GM04504 (cell line): ENCODE data around the gene GSX2.
"Not testable (repeated sequence)": the region's sequence is repeated elsewhere in the genome, so short reads cannot be mapped to it uniquely, and the experiment has no call there.

Source experiments
- DNase-seq: peaks from one replicate; pipeline ENCODE4 v3.0.0-alpha.2; 2012; ENCODE audit warnings: low read depth

The GSX2 gene

GRCh38 chr4:54099748-54100574 lies at the start of gene GSX2:
GSX2 (plus strand) TSS chr4:54100163; CDS start chr4:54100345, 182 bp downstream.
- DNase-seq, result no peak

DNA sequence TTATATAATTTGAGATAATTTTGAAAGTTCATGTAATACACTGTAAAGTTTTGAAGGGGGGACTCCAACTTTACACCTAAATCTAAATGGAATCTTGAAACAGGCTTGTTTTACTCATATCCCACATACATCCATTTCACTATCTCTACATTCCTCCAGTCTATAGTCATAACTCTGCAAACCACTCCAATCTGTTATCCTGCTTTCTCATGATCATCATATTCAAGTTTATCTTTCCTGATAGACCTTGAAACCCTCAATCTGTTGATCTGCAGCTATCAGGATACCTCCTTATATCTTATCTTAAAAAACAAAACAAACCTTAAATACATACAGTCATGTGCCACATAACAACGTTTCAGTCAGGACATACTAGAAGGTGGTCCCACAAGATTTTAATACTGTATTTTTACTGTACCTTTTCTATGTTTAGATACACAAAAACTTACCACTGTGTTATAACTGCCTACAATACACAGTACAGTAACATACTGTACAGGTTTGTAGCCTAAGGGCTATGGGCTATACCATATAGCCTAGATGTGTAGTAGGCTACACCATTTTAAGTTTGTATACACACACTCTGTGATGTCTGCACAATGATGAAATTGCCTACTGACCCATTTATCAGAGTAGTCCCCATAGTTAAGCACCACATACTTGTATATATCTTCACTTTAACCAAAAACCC lies 49.6 kb upstream of the GSX2 start:
- no peak for DNase-seq

DNA sequence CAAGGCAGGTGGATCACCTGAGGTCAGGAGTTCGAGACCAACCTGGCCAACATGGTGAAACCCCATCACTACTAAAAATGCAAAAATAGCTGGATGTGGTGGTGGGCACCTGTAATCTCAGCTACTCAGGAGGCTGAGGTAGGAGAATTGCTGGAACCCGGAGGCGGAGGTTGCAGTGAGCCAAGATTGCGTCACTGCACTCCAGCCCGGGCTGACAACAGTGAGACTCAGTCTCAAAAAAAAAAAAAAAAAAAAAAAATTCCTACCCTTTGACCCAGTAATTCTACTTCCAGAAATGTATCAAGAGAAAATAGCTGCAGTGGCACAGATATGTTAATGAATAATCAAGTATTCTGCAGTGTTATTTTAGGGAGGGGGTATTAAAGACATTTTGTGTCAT lies 46.6 kb upstream of the GSX2 start:
- not testable (repeated sequence) for DNase-seq

GRCh38 chr4:54054501-54054900 lies 45.5 kb upstream of the GSX2 start:
- DNase-seq, result no peak

DNA sequence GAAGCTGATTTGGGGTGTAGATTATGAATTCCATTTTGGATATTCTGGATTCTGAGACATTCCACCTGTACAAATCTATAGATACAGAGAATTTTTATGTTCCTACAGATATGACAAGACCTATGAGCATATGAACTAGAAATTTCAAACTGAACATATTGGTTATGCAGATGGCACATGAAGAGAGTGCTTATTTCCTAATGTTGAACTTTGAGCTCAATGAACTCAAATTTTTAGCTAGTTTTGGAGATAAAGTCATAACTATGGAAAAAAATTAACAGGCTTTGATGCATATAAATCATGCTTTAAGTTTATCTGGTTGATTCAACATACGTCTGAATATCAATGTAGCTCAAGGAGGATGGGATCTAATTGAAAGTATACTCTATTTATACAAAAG lies 44.5 kb upstream of the GSX2 start:
- no peak for DNase-seq

DNA sequence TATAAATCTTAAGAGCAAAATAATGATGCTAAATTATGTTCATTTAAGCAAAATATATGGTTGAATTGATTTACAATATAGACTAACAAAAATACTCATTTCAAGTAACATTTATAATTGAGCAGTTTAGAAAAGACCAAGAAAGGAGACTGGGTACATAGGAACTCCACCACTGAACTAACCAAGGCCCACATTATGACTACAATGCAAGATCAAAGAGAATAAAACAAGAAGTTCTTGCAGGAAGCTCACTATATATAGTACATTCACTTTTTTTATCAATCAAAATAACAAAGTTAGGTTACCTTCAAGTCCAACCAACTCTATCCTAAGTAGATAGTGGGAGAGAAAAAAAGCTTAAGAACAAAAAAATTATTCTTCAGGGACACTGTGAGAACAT lies 43.6 kb upstream of the GSX2 start:
- no peak for DNase-seq

DNA sequence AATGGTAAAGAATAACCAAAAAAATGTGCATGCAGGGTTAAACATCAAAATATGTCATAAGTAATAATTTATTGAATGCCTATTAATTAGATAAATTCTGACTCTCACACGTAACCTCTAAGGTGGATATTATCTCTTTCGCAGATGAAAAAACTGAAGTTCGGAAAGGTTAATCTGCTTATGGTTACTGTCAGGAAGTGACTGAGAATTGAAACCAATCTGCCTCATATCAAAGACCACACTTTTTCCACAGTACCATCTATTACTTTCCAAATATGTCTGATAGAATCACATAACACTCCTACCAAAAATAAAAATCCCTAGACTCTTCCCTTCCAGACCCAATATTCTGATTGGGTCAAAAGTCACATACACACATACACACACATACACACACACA lies 41.8 kb upstream of the GSX2 start:
- DNase-seq, result no peak

GRCh38 chr4:54060116-54060515 lies 39.8 kb upstream of the GSX2 start:
- no peak for DNase-seq

- DNase-seq, result no peak
These were observed 38.9 kb upstream of the GSX2 start for GRCh38 chr4:54061067-54061466.

DNA sequence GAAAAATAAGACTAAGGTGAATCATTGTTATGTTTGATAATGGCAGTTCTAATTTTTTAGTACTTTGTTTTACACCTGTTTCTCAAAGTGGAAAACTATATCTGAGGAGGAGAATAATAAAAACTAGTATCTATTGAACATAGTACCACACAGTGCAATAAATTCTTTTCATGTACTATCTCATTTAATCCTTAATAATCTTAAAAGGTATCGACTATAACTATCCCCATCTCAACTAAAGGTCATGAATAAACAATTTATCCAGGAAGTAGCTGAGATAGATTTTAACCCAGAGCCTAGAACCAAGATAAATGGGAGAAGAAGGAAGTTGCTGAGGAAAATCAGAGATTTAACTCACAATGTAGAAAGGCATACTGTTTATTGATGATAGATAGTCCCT lies 38.1 kb upstream of the GSX2 start:
- no peak for DNase-seq

GRCh38 chr4:54062392-54062791 lies 37.6 kb upstream of the GSX2 start:
- DNase-seq, result no peak

- DNase-seq, result no peak
These were observed 36.7 kb upstream of the GSX2 start for GRCh38 chr4:54063229-54063628.

- DNase-seq, result no peak
These were observed 36.1 kb upstream of the GSX2 start for GRCh38 chr4:54063737-54064316.

GRCh38 chr4:54064317-54065111 lies 35.4 kb upstream of the GSX2 start, which contains the start of gene CHIC2:
CHIC2 (minus strand) TSS chr4:54064605; CDS start chr4:54064300, 305 bp downstream.
- DNase-seq, result peak; percentile 86

- DNase-seq, result no peak
These were observed 34.5 kb upstream of the GSX2 start for GRCh38 chr4:54065282-54066087.

DNA sequence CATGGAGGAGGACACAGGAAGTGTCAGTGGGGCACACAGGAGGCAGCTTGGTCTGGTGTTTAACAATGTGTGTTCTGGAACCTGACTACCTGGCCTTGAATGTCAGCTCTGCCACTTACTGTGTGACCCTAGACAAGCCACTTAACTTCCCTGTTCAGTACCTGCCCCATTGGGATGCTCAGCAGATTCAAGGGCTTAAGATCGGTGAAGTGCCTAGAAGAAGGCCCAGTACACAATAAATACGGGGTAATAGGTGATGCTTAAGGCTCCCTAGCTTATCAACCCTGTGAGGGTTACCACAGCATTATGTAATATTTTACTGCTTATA lies 33.9 kb upstream of the GSX2 start:
- DNase-seq, result no peak

- DNase-seq, result no peak
These were observed 33.2 kb upstream of the GSX2 start for GRCh38 chr4:54066718-54067129.

DNA sequence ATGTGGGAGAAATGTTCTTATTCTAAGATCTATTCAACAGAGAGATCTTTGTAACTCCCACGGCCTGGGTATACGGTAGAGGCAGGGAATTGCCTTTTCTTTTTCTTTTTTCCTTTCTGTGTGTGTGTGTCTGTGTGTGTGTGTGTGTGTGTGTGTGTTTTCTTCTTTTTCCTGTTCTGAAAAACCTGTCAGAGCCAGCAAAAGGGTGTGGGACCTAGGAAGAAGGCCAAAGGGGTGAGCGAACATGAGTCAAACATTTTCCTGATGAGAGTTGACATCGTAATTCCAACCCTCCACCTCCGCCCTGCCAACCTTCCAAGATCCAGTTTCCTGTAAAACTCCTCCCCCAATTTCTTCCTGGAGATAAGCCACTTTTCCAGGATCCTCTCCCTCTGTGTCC lies 32.8 kb upstream of the GSX2 start:
- DNase-seq, result peak; percentile 68

DNA sequence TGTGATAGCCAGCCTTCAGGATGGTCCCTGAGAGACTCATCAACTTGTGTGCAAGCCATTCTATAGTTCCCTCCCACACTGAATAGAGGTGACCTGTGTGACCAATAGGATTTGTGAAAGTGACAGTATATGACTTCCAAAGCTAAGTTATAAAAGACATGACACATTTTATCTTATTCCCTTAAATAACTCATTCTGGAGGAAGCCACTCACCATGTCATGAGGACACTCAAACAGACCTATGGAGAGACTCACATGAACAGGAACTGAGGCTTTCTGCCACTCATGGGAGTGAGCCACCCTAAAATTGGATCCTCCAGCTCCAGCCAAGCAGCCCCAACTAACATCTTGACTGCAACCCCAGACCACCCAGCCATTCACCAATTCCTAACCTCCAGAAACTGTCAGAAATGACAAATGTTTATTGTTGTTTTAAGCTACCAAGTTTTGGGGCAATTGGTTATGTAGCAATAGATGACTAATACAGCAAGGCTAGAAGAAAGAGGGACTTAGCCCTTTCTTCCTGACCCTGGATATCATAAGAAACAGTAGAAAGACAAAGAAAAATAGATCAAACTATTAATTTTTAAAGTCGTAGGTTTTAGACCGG lies 26.6 kb upstream of the GSX2 start:
- DNase-seq, result no peak

DNA sequence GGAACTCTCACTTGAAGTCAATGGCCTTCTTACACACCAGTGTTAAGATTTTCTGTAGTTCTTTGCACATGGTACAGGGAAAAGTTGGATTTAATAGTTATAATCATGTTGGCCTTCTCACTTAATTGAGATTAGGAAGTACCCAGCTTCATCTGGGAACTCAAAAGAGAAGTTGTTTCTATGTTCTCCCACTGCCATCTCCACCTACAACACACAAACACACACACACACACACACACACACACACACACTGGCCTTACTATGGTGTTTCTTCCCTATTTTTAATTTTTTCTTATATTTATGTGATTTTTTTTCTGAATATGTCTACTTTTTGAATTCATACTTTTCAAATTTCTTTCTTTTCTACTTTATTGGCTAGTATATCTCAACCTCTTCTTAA lies 25.6 kb upstream of the GSX2 start:
- DNase-seq, result no peak

GRCh38 chr4:54076673-54077072 lies 23.3 kb upstream of the GSX2 start:
- no peak for DNase-seq
